Keratinocyte (primary cell): ENCODE results near the gene ARFGAP3. TPM values are rescaled to one million over a fixed set of nuclear protein-coding genes. Genes with fewer than 3 reads are reported as not detected.

Experiments
- DNase-seq: peaks from one replicate; pipeline ENCODE4 v3.0.0-alpha.2; 2011; ENCODE audit warnings: low read depth, missing footprints, low spot score
- FAIRE-seq: peaks from 2 replicates; lab custom pipeline; 2011; peaks lifted over from hg19 to GRCh38; lab: Jason Lieb, UNC
- H2AFZ ChIP-seq: 2 replicates; pipeline ENCODE4 v1.6.0; 2012; ENCODE audit warnings: low read length, control low read depth, inconsistent platforms; ENCODE audit not compliant: control insufficient read depth
- H3K27ac ChIP-seq: 2 replicates; pipeline ENCODE4 v1.5.1; 2011; ENCODE audit warnings: low read length; ENCODE audit not compliant: control insufficient read depth, insufficient read depth
- H3K27me3 ChIP-seq: 3 replicates; pipeline ENCODE4 v1.6.0; 2011; ENCODE audit warnings: low read length; ENCODE audit not compliant: control insufficient read depth, insufficient read depth; ENCODE audit errors: extremely low read depth
- H3K36me3 ChIP-seq, 2 experiments: 2 replicates in 1 of 2; 3 replicates in 1 of 2; pipeline ENCODE4 v1.5.1; 2011; ENCODE audit warnings: low read length in 2 of 2, mild to moderate bottlenecking in 1 of 2; ENCODE audit not compliant: control insufficient read depth in 2 of 2, insufficient read depth in 2 of 2; ENCODE audit errors: extremely low read depth in 1 of 2
- H3K4me1 ChIP-seq: 3 replicates; pipeline ENCODE4 v1.5.1; 2011; ENCODE audit warnings: low read length; ENCODE audit not compliant: control insufficient read depth, insufficient read depth; ENCODE audit errors: extremely low read depth
- H3K4me2 ChIP-seq: 3 replicates; pipeline ENCODE4 v1.6.0; 2011; ENCODE audit warnings: low read depth, low read length; ENCODE audit not compliant: control insufficient read depth, insufficient read depth; ENCODE audit errors: extremely low read depth
- H3K4me3 ChIP-seq, 3 experiments: fragments of 200-600 bp in 1 of 3; sonication (generic) in 1 of 3; 2 replicates in 2 of 3; 3 replicates in 1 of 3; pipeline ENCODE4 v1.5.1; 2011 to 2016; ENCODE audit warnings: low read length in 3 of 3, mild to moderate bottlenecking in 3 of 3, control low read depth in 2 of 3, inconsistent platforms in 1 of 3, low read depth in 1 of 3, mixed read lengths in 1 of 3, mixed run types in 1 of 3, moderate library complexity in 1 of 3; ENCODE audit not compliant: control insufficient read depth in 2 of 3, insufficient read depth in 2 of 3; ENCODE audit errors: extremely low read depth in 1 of 3
- H3K79me2 ChIP-seq: 2 replicates; pipeline ENCODE4 v1.6.0; 2012; ENCODE audit warnings: low read length; ENCODE audit not compliant: control insufficient read depth, insufficient read depth
- H3K9ac ChIP-seq: 3 replicates; pipeline ENCODE4 v1.6.0; 2011; ENCODE audit warnings: low read length; ENCODE audit not compliant: control insufficient read depth, insufficient read depth; ENCODE audit errors: extremely low read depth
- H3K9me1 ChIP-seq: 3 replicates; pipeline ENCODE4 v1.6.0; 2011; ENCODE audit warnings: low read length; ENCODE audit not compliant: control insufficient read depth, insufficient read depth; ENCODE audit errors: extremely low read depth
- H3K9me3 ChIP-seq: 2 replicates; pipeline ENCODE4 v1.5.1; 2012; ENCODE audit warnings: low read depth, low read length; ENCODE audit not compliant: control insufficient read depth
- H4K20me1 ChIP-seq: 3 replicates; pipeline ENCODE4 v1.6.0; 2011; ENCODE audit warnings: low read length; ENCODE audit not compliant: control insufficient read depth, insufficient read depth; ENCODE audit errors: extremely low read depth
- CTCF ChIP-seq, 3 experiments: IDR thresholded peaks in 1 of 3; conservative IDR thresholded peaks in 1 of 3; optimal IDR thresholded peaks in 1 of 3; 2 replicates in 2 of 3; 3 replicates in 1 of 3; pipeline versions ENCODE3 to v1.5.1; 2011; ENCODE audit warnings: low read length in 3 of 3, mild to moderate bottlenecking in 3 of 3, moderate library complexity in 2 of 3, control low read depth in 1 of 3, inconsistent platforms in 1 of 3; ENCODE audit not compliant: insufficient read depth in 2 of 3; ENCODE audit errors: extremely low read depth in 1 of 3
- EZH2 ChIP-seq: IDR thresholded peaks from one replicate; pipeline ENCODE4 v1.6.1; 2012; ENCODE audit warnings: inconsistent platforms, mild to moderate bottlenecking, low read length, moderate library complexity
- dilution Hi-C: fragments of 300-500 bp; cut with MboI; formaldehyde crosslinking; loops from one replicate; pipeline ENCODE4 v1.7.0; 2020; ENCODE audit warnings: low sequenced_read_pairs; ENCODE audit not compliant: extremely low pct_ligation_motif_present
- polyA plus RNA-seq, 5 experiments: library from polyadenylated mRNA; depleted of rRNA in 3 of 5; stranded (reverse) in 3 of 5; stranded (forward) in 1 of 5; unstranded in 1 of 5; fragments of >200 nt; gene quantifications; 1 replicate in 1 of 5; 2 replicates in 3 of 5; 3 replicates in 1 of 5; pipeline versions ENCODE4 v1.2.1 to v1.2.3, GENCODE V29; 2011 to 2012; ENCODE audit warnings: missing spikeins in 2 of 5, low read depth in 1 of 5, low replicate concordance in 1 of 5

Gene ARFGAP3
- polyA plus RNA-seq, 1 donor (not counting 4 experiments of a cell fraction or from before 2014, with no cell fraction given), result 28.3 TPM

- Histone ChIP-seq H3K9me3 (no peaks in the 10 kb centered on the region), H3K4me1 (peaks cover 32% of the 10 kb centered on the region), H3K4me3 (no peak overlapping the region), H3K9me1 (no peaks in the 10 kb centered on the region), H3K27ac (peak overlapping the region; percentile 30), H3K27me3 (no peaks in the 10 kb centered on the region), H3K36me3 (peaks cover 5 to 12% of the 10 kb centered on the region in 2 experiments), H3K9ac (no peak overlapping the region), H3K4me2 (no peak overlapping the region), H2AFZ (no peak overlapping the region), H3K79me2 (no peaks in the 10 kb centered on the region), H4K20me1 (no peaks in the 10 kb centered on the region)
- DNase-seq (no peak), FAIRE-seq (no peak)
- dilution Hi-C loops, result no loop called here
- TF ChIP-seq EZH2, result no peak
- TF ChIP-seq CTCF (optimal IDR thresholded peaks at IDR 0.05 in 1 of 3, IDR thresholded peaks at IDR 0.05 in 1 of 3, conservative IDR thresholded peaks at IDR 0.05 in 1 of 3; ENCODE audit: extremely low read depth in 1 of 3, insufficient read depth in 2 of 3, low read length in 3 of 3), result no peak
Measured at GRCh38 chr22:42866100-42866499, 9.0 kb upstream of the ARFGAP3 start.

- no peak for FAIRE-seq
- Histone ChIP-seq H3K9ac (peak overlapping the region; percentile 15), H3K4me3 (no peak overlapping the region), H3K27me3 (no peaks in the 10 kb centered on the region), H3K79me2 (no peaks in the 10 kb centered on the region), H2AFZ (no peak overlapping the region), H3K4me1 (peaks cover 32% of the 10 kb centered on the region), H3K27ac (peak overlapping the region; percentile 31), H3K36me3 (peaks cover 5 to 6% of the 10 kb centered on the region in 2 experiments), H3K9me3 (no peaks in the 10 kb centered on the region), H4K20me1 (no peaks in the 10 kb centered on the region), H3K9me1 (no peaks in the 10 kb centered on the region), H3K4me2 (no peak overlapping the region)
- no peak for DNase-seq
- TF ChIP-seq EZH2 (no peak), CTCF (optimal IDR thresholded peaks at IDR 0.05 in 1 of 3, IDR thresholded peaks at IDR 0.05 in 1 of 3, conservative IDR thresholded peaks at IDR 0.05 in 1 of 3; ENCODE audit: extremely low read depth in 1 of 3, insufficient read depth in 2 of 3, low read length in 3 of 3) (no peak)
- dilution Hi-C loops, result no loop called here
Measured at GRCh38 chr22:42865536-42865935, 8.5 kb upstream of the ARFGAP3 start.
